RKO (cell line): Measurements from ENCODE around the gene KCNH4.
A peak's percentile ranks its signal among the peaks of the same experiment; 100 is the strongest.

Experiments used
- DNase-seq: peaks from one replicate; pipeline ENCODE4 v3.0.0-alpha.2; 2016; ENCODE audit warnings: low spot score

Gene KCNH4

GRCh38 chr17:42135664-42136653, 45.0 kb downstream of the KCNH4 start:
- DNase-seq, result peak; percentile 62

- no peak for DNase-seq
Measured at GRCh38 chr17:42135151-42135550, 45.8 kb downstream of the KCNH4 start.

DNA sequence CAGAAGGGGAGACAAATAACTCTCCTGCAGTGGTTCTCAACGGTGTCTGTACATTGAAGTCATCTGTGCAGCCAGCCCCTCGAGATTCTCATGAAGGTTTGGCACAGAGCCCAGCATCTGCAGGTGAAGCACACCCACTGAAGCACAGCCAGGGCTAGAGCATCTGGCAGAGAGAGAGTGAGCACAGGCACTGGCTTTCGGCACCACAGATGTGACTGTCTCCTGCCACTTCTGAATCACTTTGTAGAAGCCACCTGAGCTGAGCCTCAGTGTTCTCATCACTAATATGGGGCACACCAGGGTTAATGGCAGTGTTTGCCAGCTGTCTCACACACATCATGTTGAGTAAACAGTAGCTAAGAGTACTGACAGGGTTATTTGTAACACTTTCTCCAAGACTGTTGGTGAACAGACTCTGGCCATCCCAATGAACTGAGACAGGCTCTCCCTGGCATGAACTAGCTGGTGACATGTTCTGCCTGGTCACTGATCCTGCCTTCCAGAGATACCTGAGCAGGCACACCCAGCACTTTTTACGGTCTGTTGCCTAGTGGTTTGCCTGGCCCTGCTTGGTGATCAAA, 47.4 kb downstream of the KCNH4 start:
- DNase-seq, result peak; percentile 28

- DNase-seq, result no peak
Measured at GRCh38 chr17:42132941-42133340, 48.0 kb downstream of the KCNH4 start.

DNA sequence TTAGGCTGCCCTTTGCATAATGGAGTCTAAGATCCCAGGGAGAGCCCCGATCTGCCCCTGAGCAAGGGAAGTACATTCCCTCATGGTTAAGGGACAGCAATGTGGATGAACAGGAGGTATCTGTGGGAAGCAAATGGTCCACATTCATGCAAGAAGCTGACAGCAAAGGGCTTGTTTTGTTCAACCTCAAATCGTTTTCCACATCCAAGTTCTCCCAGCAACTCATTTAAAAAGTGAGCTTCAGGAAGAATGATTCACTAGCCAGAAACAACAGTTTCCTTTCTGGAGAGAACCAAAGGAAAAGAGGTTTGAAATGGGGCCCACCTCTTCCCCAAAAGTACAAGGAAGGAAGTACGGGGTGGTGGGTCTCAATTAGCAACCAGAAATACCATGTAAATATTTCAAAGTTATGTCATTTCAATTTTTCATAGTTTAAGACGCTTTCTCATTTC, 48.9 kb downstream of the KCNH4 start:
- DNase-seq, result no peak

DNA sequence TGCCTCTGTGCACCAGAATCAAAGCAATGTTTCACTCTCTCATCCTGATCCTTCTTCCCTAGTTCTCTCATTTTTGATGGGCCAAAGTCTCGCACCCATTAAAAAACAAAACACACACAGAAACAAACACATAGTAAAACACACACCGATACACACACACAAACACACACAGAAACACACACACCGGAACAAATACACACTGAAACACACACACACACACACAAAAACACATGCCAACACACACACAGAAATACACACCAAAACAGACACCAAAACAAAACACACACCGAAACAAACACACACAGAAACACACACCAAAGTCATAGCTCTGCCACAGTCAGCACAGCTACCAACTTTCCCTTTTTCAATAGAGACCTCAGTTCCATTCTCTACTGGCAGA, 49.7 kb downstream of the KCNH4 start:
- no peak for DNase-seq

DNA sequence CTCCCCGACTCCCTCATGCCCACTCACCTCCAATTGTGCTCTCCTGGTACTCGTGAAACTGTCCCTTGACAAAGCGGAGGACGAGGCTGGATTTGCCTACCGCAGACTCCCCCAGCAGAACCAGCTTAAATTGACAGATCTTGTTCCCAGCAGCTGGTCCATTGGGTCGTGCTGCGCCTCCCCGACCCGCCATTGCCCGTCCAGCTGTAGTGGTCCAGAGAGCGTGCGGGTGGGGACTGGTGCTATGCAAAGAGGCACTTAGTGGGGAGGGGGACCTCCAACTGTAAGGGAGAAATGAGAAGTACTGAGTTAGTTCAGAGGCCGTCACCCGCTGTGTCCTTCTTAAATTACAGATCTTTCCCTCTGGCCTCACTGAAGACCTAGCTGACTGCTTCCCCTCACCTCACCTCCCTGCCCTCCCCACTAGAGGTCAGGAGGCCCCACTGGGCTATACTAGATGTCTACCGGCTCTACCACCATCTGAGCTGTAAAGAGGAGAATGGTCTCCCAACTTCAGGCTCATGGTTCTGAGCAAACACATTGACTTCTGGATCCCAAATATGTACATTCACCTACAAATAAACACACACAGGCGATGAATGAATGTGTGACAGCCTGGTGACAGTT, 50.5 kb downstream of the KCNH4 start:
- no peak for DNase-seq

GRCh38 chr17:42129109-42129837, 51.7 kb downstream of the KCNH4 start:
- DNase-seq, result no peak

DNA sequence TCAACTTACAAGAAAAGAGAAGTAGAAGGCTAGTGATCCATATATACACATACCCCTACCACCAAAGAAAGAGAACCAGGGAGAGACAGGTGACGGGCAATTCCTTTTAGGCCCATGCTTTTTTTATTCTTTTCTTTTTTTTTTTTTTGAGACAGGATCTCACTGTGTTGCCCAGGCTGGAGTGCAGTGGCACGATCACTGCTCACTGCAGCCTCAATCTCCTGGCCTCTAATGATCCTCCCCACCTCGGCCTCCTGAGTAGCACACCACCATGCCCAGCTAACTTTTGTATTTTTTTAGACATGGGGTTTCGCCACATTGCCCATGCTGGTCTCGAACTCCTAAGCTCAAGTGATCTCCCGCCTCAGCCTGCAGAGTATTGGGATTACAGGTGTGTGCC, 53.5 kb downstream of the KCNH4 start:
- no peak for DNase-seq

DNA sequence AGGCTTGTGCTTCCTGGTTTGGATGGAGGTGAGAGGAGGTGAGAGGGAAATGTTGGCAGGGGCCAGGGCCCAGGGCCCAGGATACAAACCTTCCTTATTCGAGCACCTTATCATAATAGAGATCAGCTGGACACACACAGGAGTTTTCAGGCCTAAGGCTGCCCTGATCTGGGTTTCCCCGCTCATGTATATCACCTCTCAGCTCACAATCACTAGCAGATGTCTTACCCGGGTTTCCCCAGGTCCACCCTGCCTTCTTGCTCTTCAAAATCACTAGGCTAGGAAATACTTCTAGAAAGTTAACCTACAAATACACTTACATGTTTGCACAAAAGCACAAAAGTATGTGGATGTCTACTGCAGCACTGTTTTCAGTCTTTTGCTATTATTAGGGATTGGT, 54.1 kb downstream of the KCNH4 start:
- DNase-seq, result no peak

- DNase-seq, result no peak
Measured at GRCh38 chr17:42125565-42125964, 55.4 kb downstream of the KCNH4 start.

- no peak for DNase-seq
Measured at GRCh38 chr17:42124256-42124655, 56.7 kb downstream of the KCNH4 start.

GRCh38 chr17:42122371-42123303, 58.3 kb downstream of the KCNH4 start, which contains the start of gene HSPB9:
Gene HSPB9, plus strand, starts transcription at chr17:42122804. Its CDS starts 47 bp downstream, at chr17:42122851.
- DNase-seq, result no peak

GRCh38 chr17:42120770-42121769, 59.9 kb downstream of the KCNH4 start, which contains the start of gene KAT2A:
Gene KAT2A, minus strand, starts transcription at chr17:42121367. Its CDS starts 63 bp downstream, at chr17:42121304.
- DNase-seq, result peak; percentile 90

- DNase-seq, result peak; percentile 46
Measured at GRCh38 chr17:42120161-42120769, 60.7 kb downstream of the KCNH4 start.

- no peak for DNase-seq
Measured at GRCh38 chr17:42119301-42119700, 61.6 kb downstream of the KCNH4 start.

- DNase-seq, result peak; percentile 34
Measured at GRCh38 chr17:42118545-42118944, 62.4 kb downstream of the KCNH4 start.

DNA sequence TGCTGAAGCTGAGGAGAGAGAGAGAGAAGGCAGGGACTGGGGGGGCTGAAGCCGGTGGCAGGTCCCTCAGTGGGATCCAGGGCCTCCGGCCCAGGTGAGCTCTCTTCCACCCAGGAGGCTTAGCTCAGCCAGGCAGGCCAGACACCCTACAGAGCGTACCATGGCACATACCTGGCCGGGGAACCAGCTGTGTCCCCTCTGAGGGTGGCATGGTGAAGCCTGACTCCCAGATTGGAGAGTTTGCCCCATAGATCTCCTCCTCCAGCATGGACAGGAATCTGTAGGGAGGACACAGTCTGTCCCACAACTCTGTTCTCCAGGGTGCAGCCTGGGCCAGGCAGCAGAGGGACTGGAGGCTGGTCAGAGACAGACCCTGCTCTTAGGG, 62.8 kb downstream of the KCNH4 start:
- no peak for DNase-seq
